Hematopoietic multipotent progenitor cell treated with erythropoietin and hydrocortisone succinate and interleukin-3 and kit ligand, for 15 days (in vitro differentiated cells): ENCODE results near the gene ATR.
"Not testable (repeated sequence)": the region's sequence is repeated elsewhere in the genome, so short reads cannot be mapped to it uniquely, and the experiment has no call there.

Source experiments
- DNase-seq: peaks from one replicate; pipeline ENCODE4 v3.0.0-alpha.2; 2015; ENCODE audit warnings: low spot score

ATR gene

GRCh38 chr3:142447852-142448823 lies 130.4 kb downstream of the ATR start, which contains the start of gene XRN1:
Gene XRN1, minus strand, starts transcription at chr3:142448037. Its CDS starts 93 bp downstream, at chr3:142447944.
- DNase-seq, result peak; percentile 93

DNA sequence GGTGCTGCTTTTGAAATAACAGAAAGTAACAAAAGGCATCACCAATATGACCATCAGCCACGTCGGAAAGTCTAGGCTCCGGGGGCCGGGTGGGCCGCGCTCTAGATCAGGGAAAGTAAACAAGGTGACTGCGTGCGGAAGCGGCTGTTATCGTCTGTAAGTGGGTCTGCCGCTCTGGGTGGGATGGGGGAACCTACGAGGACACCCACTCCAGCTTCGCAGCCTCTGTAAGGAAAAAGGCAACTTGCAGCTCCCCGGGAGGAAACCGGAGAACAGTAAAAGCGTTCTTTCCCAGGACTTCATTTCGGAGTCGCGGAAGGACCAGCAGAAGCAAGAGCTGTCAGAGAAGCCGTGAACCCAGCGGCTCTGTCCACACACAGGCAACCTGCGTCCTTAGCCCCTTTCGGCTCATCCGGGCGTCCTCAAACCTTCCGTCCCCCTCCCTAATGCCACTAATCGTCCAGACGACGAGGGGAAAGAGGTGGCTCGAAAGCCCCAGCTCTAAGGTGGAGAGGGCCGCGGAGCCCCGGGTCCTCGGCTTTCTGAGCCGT lies 131.2 kb downstream of the ATR start:
- DNase-seq, result peak; percentile 56

DNA sequence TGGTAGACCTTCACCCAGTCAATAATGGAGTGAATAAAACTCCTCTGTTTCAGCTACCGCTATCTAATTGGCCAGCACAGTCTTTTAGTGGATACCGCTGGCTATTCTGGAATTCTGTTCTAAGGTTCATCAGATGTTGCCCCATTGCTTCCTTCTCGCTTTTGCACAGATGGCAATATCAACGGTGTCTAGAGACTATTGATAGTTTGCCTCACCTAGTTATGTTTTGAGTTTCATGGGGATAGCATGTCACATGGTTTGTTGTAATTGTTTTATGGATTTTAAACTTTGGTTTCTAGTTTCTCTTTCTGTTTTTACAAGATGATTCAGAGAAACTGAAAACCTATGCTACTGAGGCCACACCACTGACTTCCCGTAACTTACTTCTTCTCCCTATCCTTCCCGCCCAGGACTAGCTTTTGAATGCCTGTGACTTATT lies 132.7 kb downstream of the ATR start:
- peak; percentile 11 for DNase-seq

DNA sequence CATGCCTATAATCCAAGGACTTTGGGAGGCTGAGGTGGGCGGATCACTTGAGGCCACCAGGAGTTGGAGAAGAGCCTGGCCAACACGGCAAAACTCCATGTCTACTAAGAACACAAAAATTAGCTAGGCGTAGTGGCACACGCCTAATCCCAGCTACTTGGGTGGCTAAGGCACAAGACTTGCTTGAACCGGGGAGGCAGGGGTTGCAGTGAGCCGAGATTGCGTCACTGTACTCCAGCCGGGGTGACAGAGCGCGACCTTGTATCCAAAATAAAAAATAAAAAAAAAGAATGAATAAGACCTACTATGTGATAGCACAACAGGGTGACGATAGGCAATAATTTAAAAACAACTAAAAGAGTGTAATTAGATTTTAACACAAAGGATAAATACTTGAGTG lies 134.2 kb downstream of the ATR start:
- DNase-seq, result no peak

DNA sequence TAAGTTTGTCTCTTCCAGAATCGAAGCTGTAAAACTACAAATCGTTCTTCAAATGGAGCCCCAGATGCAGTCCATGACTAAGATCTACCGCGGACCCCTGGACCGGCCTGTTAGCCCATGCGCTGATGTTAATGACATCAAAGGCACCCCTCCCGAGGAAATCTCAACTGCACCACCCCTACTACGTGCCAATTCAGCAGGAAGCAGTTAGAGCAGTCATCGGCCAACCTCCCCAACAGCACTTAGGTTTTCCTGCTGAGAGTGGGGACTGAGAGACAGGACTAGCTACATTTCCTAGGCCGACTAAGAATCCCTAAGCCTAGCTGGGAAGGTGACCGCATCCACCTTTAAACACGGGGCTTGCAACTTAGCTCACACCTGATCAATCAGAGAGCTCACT lies 135.5 kb downstream of the ATR start:
- not testable (repeated sequence) for DNase-seq

GRCh38 chr3:142439499-142440220 lies 138.9 kb downstream of the ATR start:
- not testable (repeated sequence) for DNase-seq

DNA sequence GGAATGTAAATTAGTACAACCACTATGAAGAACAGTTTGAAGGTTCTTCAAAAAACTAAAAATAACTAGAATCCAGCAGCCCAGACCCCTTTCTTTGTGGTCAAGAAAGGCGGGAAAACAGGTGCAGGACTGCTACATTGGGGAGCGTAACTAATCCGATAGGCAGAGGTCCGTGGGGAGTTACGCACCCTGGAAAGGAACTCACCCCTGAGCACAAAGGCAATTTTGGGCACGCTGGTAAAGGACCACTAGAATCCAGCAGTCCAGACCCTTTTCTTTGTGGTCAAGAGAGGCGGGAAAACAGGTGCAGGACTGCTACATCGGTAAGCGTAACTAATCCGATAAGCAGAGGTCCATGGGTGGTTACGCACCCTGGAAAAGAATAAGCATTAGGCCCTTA lies 140.4 kb downstream of the ATR start:
- DNase-seq, result not testable (repeated sequence)

GRCh38 chr3:142436951-142437585 lies 141.5 kb downstream of the ATR start:
- DNase-seq, result no peak

GRCh38 chr3:142434503-142434902 lies 144.0 kb downstream of the ATR start:
- no peak for DNase-seq

DNA sequence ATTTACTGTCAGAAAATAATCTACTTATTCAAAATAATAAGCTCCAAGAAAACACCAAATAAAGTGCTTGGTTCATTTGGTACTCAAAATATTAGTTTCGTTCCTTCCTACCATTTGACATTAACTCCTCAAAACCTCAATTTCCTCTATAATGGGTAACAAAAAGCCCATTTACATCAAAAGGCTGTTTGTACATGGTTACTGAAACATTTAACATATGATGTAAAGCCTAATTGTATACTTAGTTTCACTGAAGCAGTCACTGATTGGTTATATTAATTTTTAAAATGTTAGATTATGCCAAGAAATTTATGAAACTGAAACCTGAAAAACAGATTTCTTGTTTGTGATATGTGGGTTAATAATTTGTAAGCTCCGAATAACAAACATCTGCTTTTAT lies 145.4 kb downstream of the ATR start:
- DNase-seq, result no peak

GRCh38 chr3:142429582-142429981 lies 149.0 kb downstream of the ATR start:
- DNase-seq, result no peak

DNA sequence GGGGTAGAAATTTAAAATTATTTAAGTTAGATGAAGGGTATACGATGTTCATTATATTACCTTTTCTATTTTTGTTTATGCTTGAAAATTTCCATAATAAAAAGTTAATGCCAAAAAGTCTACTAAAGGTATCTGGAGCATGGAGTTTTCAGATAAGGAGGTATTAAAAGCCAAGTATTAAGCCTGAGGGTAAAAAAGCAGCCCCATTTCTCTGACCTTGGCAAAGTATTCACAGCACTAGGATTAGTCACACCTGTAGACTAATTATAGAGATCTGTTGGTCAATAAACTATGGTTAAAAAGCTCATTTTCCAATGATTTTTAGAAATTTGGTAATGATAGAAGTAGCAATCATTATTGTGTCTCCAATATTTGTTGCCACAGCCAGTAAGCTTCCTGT lies 153.8 kb downstream of the ATR start:
- no peak for DNase-seq

DNA sequence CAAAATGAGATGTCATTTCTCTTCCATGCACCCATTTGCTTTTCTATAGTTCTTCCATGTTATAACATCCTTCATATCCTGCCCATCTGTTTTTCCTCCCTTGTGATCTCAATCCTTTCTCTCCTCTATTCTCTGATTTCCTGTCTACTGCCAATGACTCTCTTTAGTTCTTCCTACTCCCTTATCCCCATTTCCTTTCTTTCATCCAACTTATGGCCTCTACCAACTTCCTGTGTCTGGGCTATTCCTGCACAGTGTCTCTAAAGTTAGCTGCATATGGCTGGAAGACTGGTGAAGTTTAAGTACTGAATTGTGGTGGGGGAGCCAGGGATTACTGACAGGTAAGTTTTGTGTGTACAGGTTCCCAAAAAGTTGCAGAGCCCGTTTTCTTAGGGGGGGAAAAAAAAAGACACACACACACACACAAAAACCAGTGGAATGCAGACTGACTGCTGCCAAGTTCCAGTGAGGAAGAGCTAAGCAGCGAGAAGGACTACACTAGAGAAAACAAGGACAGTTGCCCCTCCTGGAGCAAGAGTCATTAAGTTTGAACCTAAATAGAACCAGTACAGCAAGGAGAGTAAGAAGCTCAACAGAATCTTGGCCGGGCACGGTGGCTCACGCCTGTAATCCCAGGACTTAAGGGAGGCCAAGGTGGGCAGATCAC lies 159.5 kb downstream of the ATR start:
- DNase-seq, result no peak

DNA sequence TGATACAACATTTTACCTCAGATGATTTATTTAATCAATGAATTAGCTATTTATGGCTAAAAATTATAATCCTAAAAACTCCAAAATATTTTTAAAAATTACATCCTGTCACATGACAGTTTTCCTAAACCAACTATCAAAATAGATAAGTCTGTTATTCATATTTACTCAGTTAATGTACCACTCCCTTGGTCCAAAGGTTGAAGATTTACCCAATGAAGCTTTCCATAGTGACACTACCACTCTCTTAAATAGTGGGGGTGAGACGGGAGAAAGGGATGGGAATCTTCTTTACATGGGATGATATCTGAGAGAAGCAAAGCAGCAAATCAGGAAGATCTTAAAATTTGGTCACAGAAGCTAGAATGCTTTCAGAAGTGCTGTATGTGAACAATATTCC lies 161.2 kb downstream of the ATR start:
- DNase-seq, result no peak

DNA sequence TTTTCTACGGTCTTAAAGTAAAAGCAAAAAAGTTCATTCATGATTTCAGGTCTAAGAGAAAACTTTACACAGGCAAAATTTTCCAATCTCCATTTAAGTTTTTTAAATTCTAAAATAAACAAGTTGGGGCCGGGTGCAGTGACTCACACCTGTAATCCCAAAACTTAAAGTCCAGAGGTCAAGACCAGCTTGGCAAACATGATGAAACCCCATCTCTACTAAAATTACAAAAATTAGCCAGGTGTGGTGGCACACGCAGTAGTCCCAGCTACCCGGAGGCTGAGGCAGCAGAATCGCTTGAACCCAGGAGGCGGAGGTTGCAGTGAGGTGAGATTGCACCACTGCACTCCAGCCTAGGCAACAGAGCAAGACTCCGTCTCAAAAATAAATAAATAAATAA lies 178.0 kb downstream of the ATR start:
- DNase-seq, result not testable (repeated sequence)
